C4-2B (cell line): ENCODE results near the gene GRID1.

Experiments used
- ZFX ChIP-seq: fragments of 450-650 bp; IDR thresholded peaks from 2 replicates; pipeline ENCODE4 v1.6.1; 2017
- TF ChIP-seq, protein P1 (sequence below): fragments of 450-650 bp; conservative IDR thresholded peaks from 2 replicates; pipeline ENCODE4 v1.5.1; 2017; ENCODE audit warnings: mild to moderate bottlenecking

DNA sequence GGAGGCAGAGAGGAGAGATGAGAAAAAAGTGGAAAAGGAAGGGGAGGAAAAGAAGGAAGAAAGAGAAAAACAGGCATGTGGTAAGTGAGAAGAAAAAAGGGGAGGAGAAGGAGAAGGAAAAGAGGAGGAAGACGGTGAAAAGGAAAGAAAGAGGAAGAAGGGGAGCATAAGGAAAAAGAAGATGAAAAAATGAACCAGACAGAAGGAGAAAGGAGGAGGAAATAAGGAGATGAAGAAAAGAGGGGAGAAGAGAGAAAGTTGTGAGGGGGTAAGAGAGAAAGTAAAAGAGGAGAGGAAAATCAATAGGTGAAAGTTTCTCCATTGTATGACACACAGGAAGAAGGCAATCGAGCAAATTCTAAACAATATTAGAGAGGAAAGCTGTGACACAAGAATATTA, 663.8 kb downstream of the GRID1 start:
- TF ChIP-seq, protein P1, sequence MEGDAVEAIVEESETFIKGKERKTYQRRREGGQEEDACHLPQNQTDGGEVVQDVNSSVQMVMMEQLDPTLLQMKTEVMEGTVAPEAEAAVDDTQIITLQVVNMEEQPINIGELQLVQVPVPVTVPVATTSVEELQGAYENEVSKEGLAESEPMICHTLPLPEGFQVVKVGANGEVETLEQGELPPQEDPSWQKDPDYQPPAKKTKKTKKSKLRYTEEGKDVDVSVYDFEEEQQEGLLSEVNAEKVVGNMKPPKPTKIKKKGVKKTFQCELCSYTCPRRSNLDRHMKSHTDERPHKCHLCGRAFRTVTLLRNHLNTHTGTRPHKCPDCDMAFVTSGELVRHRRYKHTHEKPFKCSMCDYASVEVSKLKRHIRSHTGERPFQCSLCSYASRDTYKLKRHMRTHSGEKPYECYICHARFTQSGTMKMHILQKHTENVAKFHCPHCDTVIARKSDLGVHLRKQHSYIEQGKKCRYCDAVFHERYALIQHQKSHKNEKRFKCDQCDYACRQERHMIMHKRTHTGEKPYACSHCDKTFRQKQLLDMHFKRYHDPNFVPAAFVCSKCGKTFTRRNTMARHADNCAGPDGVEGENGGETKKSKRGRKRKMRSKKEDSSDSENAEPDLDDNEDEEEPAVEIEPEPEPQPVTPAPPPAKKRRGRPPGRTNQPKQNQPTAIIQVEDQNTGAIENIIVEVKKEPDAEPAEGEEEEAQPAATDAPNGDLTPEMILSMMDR: no peak
- TF ChIP-seq ZFX: no peak
